GM18508 (cell line): ENCODE results near the gene PHACTR3.

Source experiments
- ATAC-seq: cut with Tn5 transposase; IDR thresholded peaks from one replicate; pipeline ENCODE4 v1.9.1; 2021; ENCODE audit warnings: moderate number of reproducible peaks; ENCODE audit not compliant: insufficient read depth, unreplicated experiment

Gene PHACTR3

DNA sequence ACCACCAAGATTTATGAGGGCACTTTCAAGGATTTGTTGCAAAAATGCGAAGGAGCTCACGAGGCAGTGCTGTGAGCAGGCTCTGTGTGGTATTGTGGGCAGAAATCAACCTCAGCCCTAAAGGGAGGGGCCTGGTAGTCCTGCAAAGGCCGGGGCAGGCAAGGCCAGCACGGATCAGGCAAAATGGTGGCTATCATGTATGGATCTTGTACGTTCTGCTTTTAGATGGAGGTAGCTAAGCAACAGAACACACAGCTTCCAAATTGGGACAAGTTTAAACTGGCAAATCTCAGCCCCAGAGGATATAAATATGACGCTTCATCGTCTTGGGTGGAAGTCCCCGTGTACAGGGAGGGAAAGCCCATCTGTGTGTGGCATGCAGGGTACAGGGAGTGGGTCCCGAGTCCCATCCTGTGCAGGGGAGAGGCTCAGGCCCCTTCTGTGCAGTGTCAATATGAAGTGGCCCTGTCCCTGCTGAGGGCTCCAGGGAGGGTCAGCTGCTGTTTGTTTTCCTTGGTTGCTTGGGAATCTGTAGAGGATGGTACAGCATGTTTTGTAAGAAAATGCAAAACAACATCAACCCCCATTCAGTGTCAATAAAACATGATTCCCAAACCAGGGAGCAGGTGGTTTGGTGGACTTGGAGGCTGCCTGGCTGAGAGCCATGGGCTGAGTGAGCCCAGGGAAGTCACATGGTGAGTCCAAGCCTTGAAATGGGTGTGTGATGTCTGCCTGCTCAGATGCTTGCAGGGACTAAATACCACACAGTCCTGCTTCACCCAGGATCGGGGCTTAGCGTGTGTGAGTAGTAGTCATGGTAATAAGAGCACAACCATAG is 216.1 kb downstream of the PHACTR3 start:
- ATAC-seq = no peak

DNA sequence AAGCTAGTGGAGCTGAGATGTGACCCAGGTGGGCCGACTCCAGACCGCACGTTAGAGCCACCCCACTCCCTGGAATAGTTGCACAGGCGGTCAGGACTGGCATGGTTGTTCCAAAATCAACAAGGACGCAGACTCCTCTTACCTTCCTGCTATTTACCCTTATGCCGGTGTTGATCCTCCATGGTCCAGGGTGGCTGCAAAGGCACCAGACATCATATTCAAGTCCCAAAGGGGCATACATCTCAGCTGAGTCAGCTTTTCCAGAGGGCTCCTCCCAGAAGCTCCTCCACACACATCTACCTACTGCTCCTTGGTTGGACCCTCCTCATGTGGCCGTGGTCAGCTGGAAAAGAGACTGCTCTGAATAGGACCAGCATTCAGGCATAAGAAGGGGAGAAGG is 216.9 kb downstream of the PHACTR3 start:
- no peak for ATAC-seq

DNA sequence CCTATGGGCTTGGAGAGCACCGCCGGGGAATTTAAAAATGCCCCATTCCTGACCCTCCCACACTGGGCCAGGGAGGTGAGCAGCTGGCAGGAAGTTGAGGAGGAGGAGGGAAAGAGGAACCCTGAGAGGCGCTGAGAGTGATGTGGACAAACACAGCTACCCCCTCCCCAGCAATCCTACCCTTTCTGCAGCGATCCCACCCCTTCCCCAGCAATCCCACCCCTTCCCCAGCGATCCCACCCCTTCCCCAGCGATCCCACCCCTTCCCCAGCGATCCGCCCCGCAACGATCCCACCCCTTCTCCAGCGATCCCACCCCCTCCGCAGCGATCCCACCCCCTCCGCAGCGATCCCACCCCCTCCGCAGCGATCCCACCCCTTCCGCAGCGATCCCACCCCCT is 217.4 kb downstream of the PHACTR3 start:
- ATAC-seq = no peak

DNA sequence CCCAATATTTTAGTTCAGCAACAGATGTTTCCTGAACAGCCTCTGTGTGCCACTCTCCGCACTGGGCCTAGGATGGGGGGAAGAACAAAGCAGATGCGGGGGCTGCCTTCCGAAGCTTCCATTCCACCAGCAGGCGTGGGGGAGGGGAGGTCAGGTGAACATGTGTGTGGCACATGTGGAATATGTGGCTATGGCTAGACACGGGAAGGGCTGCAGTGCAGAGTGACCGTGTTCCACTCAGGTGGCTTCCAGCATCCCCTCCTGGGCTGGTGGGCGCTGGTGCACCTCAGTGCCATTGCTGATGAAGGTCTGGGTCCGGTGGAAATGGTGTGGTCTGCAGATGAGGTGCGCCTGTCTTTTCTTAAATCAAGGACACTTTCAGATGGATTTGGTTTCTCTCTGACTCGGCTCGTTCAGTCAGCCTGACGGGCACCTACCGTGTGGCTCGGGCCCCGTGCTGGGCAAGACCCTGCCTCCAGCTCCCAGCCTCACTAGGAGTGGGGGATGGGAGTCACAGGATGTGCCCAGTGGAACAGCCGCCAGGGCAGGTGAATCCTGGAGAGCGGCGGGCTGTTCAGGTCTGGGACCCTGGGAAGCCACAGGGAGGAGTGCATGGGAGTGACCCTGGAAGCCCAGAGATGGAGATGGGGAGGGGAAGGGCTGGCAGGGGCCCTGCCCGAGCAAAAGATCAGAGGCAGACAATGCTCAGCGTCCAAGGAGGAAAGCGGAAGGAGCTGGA is 218.1 kb downstream of the PHACTR3 start:
- ATAC-seq = no peak

DNA sequence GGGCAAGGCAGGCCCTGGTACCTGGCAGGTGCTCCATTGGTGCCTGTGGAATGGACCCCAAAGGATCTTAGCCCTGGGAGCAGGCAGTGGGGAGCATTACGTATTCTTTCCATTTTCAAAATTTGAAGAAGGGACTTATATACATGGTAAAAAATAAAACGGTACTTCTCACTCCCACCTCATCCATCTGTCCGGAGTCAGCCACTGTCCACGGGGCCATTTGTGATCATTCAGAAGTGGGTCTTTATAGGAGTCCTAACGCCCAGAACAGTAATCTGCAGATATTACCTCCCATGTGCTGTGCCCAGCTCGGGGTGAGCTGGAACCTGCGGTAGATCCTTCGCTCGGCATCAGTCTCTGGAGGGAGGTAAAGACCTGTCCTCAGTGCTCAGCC is 218.7 kb downstream of the PHACTR3 start:
- ATAC-seq = no peak

DNA sequence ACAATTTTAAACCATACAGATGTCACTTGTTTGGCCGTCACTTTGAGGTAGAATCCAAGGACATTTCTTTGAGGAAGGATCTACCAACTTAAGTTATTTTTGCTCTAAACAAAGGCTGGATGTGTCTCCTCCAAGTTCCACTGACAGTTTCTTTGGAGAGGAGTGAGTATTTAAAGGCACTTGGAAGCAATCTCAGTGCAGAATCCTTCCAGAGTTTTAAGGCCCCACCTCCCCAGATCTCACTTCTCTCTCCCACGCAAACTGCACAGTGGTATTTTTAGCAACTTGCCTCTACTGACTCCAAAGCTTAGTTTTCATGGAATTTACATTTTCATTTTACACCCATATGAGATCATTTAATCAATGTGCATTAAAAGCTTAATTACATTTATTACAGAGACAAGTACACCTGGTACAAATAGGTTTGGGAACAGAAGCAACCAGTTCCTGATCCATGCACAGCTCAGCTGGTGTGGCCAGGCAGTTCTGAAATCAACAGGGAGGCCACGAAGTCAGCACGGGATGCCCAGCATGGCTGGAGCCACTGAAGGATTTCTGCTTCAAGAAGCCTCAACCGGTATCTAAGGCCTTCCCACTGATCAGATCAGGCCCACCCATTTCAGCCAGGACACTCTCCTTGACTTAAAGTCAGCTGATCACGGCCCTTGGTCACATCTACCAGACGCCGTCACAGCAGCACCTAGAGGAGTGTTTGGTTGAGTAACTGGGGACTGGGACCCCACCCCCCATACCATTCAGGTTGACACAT is 219.3 kb downstream of the PHACTR3 start:
- ATAC-seq = no peak

DNA sequence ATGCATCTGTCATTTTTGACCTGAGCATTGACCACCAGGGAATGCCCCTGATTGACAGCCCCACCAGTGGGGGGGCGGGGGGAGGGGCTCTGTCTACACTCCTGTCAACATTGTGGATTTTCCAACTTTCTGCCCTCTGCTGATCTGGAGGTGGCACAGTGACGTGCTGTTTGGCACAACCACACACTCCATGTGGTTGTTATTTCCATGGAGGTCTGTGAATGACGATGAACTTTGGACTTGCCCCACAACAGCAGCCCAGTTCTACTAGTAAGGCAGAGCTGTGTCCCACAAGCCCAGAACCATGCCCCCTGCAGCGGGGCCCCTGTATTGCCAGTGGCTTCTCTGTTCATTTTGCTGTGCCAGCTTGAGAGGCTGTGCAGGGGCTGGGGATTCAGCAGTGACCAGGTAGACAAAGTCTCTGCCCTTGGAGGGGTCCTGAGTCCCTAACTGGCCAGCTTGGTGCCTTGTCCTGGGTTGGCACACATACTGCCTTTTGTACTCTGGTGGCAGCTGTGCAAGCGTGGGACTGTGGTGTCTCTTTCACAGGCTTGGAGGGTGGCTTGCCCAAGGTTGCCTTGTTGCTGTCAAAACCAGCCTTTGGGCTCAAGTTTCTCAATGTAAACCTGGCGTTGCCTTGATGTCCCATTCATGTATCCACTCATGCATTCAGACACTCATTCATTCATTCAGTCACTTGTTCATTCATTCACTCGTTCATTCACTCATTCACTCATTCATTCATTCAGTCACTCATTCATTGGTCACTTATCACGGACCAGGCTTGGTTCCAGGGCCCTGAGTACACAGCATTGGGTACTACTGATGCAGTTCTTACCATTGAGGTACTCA is 220.6 kb downstream of the PHACTR3 start:
- ATAC-seq = no peak

DNA sequence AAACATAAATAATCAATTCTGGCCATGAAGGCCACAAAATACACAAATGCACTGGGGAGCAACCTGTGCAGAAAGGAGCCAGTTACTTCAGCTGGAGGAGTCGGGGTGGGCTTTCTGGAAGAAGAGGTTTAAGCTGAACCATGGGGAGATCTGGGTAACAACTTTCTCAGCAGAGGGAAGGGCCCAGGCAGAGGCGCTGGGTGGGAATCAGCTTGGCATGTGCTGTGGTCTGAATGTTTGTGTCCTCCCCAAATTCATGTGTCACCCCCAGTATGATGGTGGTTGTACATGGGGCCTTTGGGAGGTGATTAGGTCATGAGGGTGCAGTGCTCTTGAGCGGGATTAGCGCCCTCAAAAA is 221.2 kb downstream of the PHACTR3 start:
- no peak for ATAC-seq

DNA sequence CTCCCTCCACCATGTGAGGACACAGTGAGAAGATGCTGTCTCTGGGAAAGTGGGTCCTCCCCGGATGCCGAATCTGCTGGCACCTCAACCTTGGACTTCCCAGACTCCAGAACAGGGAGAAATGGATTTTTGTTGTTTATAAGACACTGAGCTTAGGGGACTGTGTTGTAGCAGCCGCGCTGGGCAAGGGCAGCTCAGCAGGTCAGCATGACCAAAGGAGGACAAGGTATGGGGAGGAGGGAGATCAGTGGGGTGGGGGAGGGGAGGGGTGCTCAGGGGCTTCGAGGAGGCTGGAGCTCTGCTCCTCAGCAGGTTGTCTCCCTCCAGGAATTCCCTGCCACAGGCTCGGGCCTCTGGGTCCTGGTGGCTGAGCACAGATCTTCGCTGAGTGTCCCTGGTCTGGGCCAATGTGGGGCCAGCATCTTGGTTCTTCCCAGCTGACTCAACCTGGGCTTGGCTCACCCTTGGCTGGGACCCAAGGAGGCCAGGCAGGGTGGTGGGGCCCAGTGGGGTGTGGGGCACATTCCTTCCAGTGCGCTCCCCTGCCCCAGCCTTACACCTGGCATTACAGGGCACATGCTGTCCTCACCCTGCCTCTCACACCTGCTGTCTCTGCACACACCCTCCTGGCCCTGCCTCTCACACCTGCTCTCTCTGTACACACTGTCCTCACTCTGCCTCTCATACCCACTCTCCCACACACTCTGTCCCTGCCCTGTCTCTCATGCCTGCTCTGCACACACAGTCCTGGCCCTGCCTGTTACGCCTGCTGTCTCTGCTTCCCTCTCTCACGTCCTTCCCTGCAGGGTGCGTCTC is 221.8 kb downstream of the PHACTR3 start:
- ATAC-seq = no peak

DNA sequence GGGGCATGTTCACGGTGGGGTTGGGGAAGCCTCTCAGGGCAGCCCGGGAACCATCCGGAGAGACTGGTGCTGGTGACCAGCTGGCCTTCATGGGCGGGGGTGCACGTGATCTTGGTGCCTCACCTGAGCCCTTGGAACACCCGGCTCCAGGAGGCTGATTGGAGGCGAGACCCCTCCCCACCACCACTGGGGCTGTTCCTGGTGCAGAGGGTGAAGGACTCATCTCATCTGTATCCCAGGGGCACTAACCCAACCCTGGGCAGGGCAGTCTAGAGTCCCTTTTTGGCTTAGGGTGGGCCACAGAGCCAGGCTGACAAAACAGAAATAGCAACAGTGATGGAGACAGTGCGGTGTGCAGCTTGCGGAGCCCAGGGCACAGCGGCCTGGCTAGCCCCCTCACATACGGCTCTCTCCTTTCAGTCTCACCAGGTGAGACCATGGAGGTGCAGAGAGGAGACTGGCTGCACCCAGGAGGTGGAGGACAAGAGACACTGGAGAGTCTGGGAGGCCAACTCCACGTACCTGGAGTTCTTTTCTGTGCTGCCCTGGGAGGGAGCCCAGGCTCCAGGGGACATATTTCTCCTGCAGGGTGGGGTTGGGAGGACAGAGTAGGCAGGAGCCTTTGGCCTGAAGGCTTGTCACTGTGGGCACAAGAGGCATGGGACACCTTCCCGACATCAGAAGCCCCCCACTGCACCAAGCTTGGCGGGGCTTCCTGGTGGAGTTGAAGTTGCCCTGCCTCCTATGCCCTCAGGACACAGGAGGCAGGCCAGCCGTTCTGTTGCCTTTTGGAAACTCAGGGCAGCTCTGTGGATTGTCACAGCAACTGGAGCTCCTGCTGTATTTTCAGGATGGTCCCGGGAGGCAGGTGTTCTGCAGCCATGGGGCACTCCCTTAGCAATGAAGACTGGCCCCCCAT is 223.1 kb downstream of the PHACTR3 start:
- ATAC-seq = no peak

DNA sequence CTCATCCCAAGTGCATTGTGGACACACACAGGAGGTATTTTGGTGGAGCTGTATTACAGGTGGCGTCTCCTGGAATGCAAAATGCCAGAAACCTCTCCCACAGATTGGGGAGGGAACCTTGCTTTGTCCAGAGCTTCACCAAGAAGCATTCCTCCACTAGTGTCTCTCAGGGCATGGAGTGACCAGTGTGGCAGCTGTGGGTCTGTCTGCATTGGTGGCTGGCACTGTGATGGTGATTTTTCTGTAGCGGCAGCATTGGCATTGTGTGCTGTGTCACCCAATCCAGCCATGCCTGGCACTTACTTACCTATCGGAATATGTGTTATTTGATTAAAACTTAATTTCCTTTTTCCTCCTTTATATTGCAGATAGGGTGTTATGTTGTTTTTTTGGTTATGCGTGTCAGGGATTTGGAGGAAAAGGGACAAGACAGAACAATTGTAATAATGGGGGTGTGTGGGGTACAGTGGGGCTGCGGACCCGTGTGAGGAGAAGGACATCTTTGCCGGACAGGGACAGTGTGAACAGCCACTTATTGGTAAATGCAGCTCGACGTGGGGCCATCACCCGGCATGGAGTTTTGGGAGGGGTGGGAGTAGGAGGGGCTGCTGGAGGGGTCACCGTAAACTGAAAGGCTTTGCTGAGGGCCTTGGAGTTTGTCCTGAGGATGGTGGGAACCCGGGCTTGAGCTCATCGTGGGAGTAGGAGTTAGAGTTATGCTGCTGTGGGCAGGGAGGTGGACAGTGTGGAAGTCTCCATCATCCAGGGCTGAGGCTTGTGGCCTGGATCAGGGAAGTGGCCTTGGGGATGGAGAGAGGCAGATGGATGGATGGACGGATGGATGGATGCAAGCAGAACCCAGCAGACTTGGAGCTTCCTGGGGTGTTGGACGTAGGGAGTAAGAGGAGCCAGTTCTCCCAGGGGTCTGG is 224.0 kb downstream of the PHACTR3 start:
- no peak for ATAC-seq

DNA sequence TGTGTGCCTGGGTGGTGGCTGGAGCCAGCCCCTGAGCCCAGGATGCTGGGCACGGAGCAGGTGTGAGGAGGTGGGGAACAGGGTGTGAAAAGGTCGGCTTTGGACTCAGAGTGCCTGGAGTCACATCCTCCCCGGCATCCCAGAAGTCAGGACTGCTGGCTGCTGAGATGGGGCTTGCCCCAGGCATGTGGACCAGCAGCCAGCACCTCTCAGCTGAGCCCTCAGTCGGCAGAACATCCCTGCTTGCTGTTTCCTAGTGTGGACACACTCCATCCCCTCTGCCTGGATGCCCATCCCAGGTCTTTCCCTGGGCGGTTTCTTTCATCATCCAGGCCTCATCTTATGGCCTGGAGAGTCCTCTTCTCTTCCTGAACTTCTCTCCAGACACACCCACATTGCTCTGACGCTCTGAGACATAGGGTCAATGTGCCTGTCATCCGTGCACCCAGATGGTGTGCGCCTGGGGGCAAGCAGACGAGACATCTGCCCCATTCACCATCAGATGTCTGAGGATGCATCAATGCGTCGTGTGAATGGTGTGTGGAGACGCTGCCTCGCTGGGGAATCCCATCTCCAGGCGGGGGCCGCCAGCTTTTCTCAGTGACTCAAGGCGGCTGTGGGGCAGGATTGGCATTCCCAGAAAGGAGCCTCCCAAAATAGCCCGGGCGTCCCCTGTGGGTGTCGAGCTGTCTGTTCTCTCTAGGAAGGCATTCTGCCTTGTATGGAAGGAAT is 224.9 kb downstream of the PHACTR3 start:
- no peak for ATAC-seq

DNA sequence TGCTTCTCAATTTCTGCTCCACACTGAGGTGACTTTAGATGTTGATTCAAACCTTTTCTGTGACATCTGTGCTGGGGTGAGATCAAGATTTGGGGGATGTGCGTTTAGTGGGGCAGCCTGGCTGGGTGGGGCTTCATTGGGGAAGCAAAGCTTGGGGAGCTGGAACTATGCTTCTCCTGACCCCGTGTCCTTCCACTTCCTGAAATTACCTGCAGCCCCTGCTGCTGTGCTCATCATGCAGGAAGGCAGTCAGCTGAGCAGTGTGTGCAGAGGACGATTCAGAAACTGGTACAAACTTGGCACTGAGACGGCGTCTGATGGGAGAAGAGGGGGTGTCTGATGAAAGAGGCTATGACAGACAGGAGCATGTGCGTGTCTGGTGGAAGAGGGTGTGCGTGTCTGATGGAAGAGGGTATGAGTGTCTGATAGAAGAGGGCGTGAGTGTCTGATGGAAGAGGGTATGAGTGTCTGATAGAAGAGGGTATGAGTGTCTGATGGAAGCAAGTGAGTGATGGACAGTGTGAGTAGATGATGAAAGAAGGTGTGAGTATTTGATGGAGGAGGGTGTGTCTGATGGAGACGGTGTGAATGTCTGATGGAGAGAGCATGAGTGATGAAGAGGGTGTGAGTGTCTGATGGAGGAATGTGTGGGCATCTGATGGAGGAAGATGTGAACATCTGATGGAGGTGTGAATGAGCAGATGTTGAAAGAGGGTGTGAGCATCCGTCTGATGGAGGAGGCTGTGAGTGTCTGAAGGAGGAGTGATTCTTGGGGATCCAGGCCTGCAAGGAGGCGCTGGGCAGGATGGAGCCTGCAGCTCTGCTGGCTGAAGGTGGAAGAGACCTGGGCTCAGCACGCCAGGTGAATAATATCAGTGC is 225.7 kb downstream of the PHACTR3 start:
- ATAC-seq = no peak

DNA sequence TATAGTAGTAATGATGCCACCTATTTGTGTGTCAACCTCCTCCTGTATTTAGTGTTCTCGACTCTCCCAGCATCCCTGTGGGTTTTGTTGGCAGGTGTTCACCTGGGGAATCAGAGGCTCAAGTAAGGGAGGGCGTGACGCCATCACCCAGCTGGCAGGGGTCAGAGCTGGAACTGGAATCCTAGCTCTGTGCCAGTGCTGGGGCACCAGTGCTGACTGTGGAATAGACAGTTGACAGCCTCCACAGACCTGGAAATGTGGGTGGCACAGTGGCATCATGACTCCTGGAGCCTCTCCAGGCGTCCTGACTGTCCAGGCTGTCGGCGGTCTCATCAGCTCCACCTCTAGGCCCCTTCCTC is 226.3 kb downstream of the PHACTR3 start:
- no peak for ATAC-seq

DNA sequence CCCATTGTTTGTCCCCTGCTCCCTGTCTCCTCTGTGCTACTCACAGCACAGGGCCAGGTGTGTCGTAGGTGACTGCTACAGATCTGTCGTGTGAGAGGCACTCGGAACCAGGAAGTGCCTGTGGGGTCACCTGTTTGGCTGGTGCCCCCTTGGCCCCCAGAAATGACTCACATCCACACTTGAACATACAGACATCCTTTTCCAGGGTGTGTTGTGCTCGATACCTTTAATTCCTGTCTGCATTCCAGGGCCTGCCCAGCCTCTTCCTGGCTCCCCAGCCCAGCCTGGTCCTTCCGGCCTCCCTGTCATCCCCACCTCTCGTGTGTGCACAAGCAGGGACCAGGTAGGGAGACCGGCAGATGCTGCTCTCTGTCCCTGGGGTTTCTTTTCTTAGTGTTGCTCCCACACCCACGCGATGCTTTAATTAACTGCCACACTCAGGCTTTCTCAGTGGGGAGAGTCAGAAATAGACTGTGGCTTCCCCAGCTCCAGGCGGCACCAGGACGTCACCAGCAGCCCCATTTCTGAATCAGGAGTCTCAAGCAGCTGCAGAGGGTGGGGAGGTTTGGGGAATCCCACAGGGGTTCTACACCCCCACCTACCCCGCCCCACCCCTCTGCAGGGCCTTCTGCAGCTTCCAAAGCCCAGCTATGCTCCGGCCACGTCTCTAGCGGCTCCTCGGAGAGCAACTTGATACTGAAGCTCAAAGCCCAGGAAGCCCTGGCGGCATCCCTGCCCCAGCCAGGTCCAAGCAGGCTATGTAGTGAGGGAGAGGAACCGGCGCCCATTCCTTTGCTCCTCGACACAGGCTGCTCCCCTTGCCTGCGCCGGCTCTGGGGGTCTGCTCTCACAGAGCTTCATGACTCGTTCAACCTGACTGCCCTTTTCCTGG is 226.9 kb downstream of the PHACTR3 start:
- ATAC-seq = no peak
